Lower leg skin (tissue), 3 donors: ENCODE data around the gene SMIM12.

Source experiments
- CTCF ChIP-seq, 3 donors: fragments of 450-650 bp; IDR thresholded peaks; one replicate each; pipeline ENCODE4 v1.5.1; 2016; ENCODE audit warnings: antibody characterized with exemption in 3 of 3, mild to moderate bottlenecking in 3 of 3, moderate library complexity in 2 of 3
- POLR2A ChIP-seq, 2 donors: fragments of 450-650 bp; IDR thresholded peaks; one replicate each; pipeline ENCODE4 v1.6.1; 2016 to 2017; ENCODE audit warnings: antibody characterized with exemption in 2 of 2, mild to moderate bottlenecking in 1 of 2, moderate library complexity in 1 of 2

GRCh38 chr1:34907487-34908090, 48.0 kb upstream of the SMIM12 start:
- TF ChIP-seq CTCF (IDR thresholded peaks at IDR 0.05) (no peak), POLR2A (IDR thresholded peaks at IDR 0.05) (no peak)
